CD14-positive monocyte (primary cell): ENCODE results near the gene FAM222B. TPM values are rescaled to one million over a fixed set of nuclear protein-coding genes. Genes with fewer than 3 reads are reported as not detected.

ENCODE experiments used
- DNase-seq, 3 donors: peaks; one replicate each; pipeline ENCODE4 v3.0.0-alpha.2; 2011 to 2022
- H2AFZ ChIP-seq: 2 replicates; pipeline ENCODE4 v1.6.0; 2012; ENCODE audit warnings: mild to moderate bottlenecking, low read depth, low read length, inconsistent platforms; ENCODE audit not compliant: insufficient read depth, poor library complexity, severe bottlenecking
- H3K27ac ChIP-seq, 2 donors: 1 replicate in 1 of 2; 2 replicates in 1 of 2; pipeline ENCODE4 v1.5.1; 2012 to 2013; ENCODE audit warnings: low read length in 2 of 2, control low read depth in 1 of 2, inconsistent platforms in 1 of 2, low read depth in 1 of 2, mild to moderate bottlenecking in 1 of 2
- H3K27me3 ChIP-seq, 2 donors: one replicate each; pipeline versions ENCODE4 v1.6.0 to v1.6.1; 2011 to 2013; ENCODE audit warnings: low read length in 2 of 2; ENCODE audit not compliant: control insufficient read depth in 2 of 2, insufficient read depth in 2 of 2
- H3K36me3 ChIP-seq, 2 donors: replicated peaks in 1 of 2; 1 replicate in 1 of 2; 2 replicates in 1 of 2; pipeline versions ENCODE4 v1.5.1 to v1.6.1; 2012 to 2013; ENCODE audit warnings: low read length in 2 of 2, control low read depth in 1 of 2, inconsistent platforms in 1 of 2, mild to moderate bottlenecking in 1 of 2; ENCODE audit not compliant: insufficient read depth in 2 of 2, control insufficient read depth in 1 of 2
- H3K4me1 ChIP-seq, 2 donors: 1 replicate in 1 of 2; 2 replicates in 1 of 2; pipeline versions ENCODE4 v1.5.1 to v1.6.1; 2012 to 2013; ENCODE audit warnings: low read length in 2 of 2, control low read depth in 1 of 2, inconsistent platforms in 1 of 2, mild to moderate bottlenecking in 1 of 2, moderate library complexity in 1 of 2; ENCODE audit not compliant: insufficient read depth in 2 of 2, control insufficient read depth in 1 of 2
- H3K4me2 ChIP-seq: replicated peaks from 2 replicates; pipeline ENCODE3; 2012; ENCODE audit warnings: low read length, moderate library complexity, mild to moderate bottlenecking; ENCODE audit not compliant: poor library complexity, severe bottlenecking; ENCODE audit errors: extremely low read depth
- H3K4me3 ChIP-seq, 3 experiments: fragments of 200-600 bp in 1 of 3; sonication (generic) in 1 of 3; replicated peaks in 1 of 3; 1 replicate in 2 of 3; 2 replicates in 1 of 3; pipeline ENCODE4 v1.5.1; 2011 to 2013; ENCODE audit warnings: low read length in 3 of 3, mild to moderate bottlenecking in 3 of 3, control low read depth in 2 of 3, low read depth in 2 of 3, inconsistent platforms in 1 of 3, moderate library complexity in 1 of 3
- H3K79me2 ChIP-seq: 2 replicates; pipeline ENCODE4 v1.6.0; 2012; ENCODE audit warnings: mild to moderate bottlenecking, control low read depth, inconsistent platforms, low read length, moderate library complexity; ENCODE audit not compliant: insufficient read depth
- H3K9ac ChIP-seq: 2 replicates; pipeline ENCODE4 v1.6.0; 2017; ENCODE audit warnings: low read length, mild to moderate bottlenecking; ENCODE audit not compliant: insufficient read depth, poor library complexity, severe bottlenecking
- H3K9me3 ChIP-seq, 2 donors: replicated peaks in 1 of 2; 1 replicate in 1 of 2; 2 replicates in 1 of 2; pipeline versions ENCODE4 v1.5.1 to v1.6.1; 2012 to 2013; ENCODE audit warnings: low read length in 2 of 2, control low read depth in 1 of 2; ENCODE audit not compliant: control insufficient read depth in 1 of 2, insufficient read depth in 1 of 2
- H4K20me1 ChIP-seq: 2 replicates; pipeline ENCODE4 v1.6.0; 2012; ENCODE audit warnings: mild to moderate bottlenecking, low read length, control low read depth, moderate library complexity; ENCODE audit not compliant: insufficient read depth
- H3K27ac Mint-ChIP-seq, 7 donors: one replicate each; pipeline ENCODE4 v1.8.0; 2020; ENCODE audit warnings: mild to moderate bottlenecking in 7 of 7, mixed read lengths in 7 of 7, moderate library complexity in 6 of 7, inconsistent platforms in 2 of 7
- H3K27me3 Mint-ChIP-seq, 3 donors: one replicate each; pipeline ENCODE4 v1.8.0; 2021 to 2022; ENCODE audit warnings: low read depth in 3 of 3, mild to moderate bottlenecking in 3 of 3, mixed read lengths in 3 of 3, moderate library complexity in 3 of 3, inconsistent platforms in 1 of 3
- H3K36me3 Mint-ChIP-seq, 2 donors: one replicate each; pipeline ENCODE4 v1.8.0; 2020; ENCODE audit warnings: mixed read lengths in 2 of 2, inconsistent platforms in 1 of 2, mild to moderate bottlenecking in 1 of 2
- H3K4me1 Mint-ChIP-seq: one replicate; pipeline ENCODE4 v1.8.0; 2020; ENCODE audit warnings: mild to moderate bottlenecking, mixed read lengths
- H3K4me3 Mint-ChIP-seq, 2 donors: one replicate each; pipeline ENCODE4 v1.8.0; 2020; ENCODE audit warnings: mild to moderate bottlenecking in 2 of 2, mixed read lengths in 2 of 2, moderate library complexity in 1 of 2
- H3K9me3 Mint-ChIP-seq, 7 donors: one replicate each; pipeline ENCODE4 v1.8.0; 2020 to 2022; ENCODE audit warnings: mixed read lengths in 7 of 7, mild to moderate bottlenecking in 6 of 7, moderate library complexity in 6 of 7, inconsistent platforms in 2 of 7
- CTCF ChIP-seq: fragments of 200-600 bp; IDR thresholded peaks from one replicate; pipeline ENCODE4 v1.8.0; 2022; ENCODE audit warnings: antibody characterized with exemption, mild to moderate bottlenecking
- WGBS: methylation state at CpG from one replicate; pipeline ENCODE4 v1.1.5; 2013; ENCODE audit warnings: missing lambda C conversion rate; ENCODE audit not compliant: insufficient coverage; 5-methylcytosine and 5-hydroxymethylcytosine counted together
- intact Hi-C, 2 donors: fragments of 100-400 bp; cut with micrococcal nuclease; formaldehyde crosslinking; loops; one replicate each; pipeline versions ENCODE4 v1.15.0 to v1.15.1; 2023
- polyA plus RNA-seq, 3 donors: library from polyadenylated mRNA; depleted of rRNA in 1 of 3; unstranded in 2 of 3; stranded (reverse) in 1 of 3; fragments of 300-500 nt in 2 of 3; fragments of >200 nt in 1 of 3; fragmentation: Illumina TruSeq in 2 of 3; gene quantifications; 1 replicate in 2 of 3; 2 replicates in 1 of 3; pipeline ENCODE4 v1.2.3, GENCODE V29; 2012 to 2021

The FAM222B gene
- polyA plus RNA-seq, 3 donors: 1.5 to 8.6 (median 1.9) TPM

- Histone ChIP-seq H3K4me1 (peaks cover 49% of the 10 kb centered on the region in 2 donors), H3K27me3 (peaks cover 4 to 15% of the 10 kb centered on the region in 2 donors), H3K4me3 (peak overlapping the region in 1 of 3 experiments; percentile 30), H3K9ac (no peak overlapping the region), H3K4me2 (peak overlapping the region; percentile 38), H3K79me2 (no peaks in the 10 kb centered on the region), H3K36me3 (no peaks in the 10 kb centered on the region), H2AFZ (no peak overlapping the region), H3K27ac (no peak overlapping the region), H4K20me1 (peaks cover 7% of the 10 kb centered on the region), H3K9me3 (no peaks in the 10 kb centered on the region)
- Mint-ChIP-seq H3K4me3 (peak overlapping the region in 1 of 2 donors; percentile 46), H3K27me3 (peaks cover 12 to 30% (median 22%) of the 10 kb centered on the region in 3 donors), H3K4me1 (peaks cover 31% of the 10 kb centered on the region), H3K9me3 (peaks cover 0 to 8% (median 0%) of the 10 kb centered on the region in 7 donors), H3K27ac (peak overlapping the region in 2 of 7 donors; percentile 21 to 77), H3K36me3 (peaks cover 10 to 12% of the 10 kb centered on the region in 2 donors)
- 60% methylated on average over 2 of the region's 10 CpGs for WGBS
- TF ChIP-seq CTCF: no peak
- no peak for DNase-seq
- intact Hi-C loops: loop anchor here (1.0 to 10.0 kb wide), 2 partner anchors 10 to 214 kb away; partner anchors contain the start of gene PHF12 (in 1 of the 2)
Measured at GRCh38 chr17:28740406-28741357, 101.9 kb downstream of the FAM222B start.

GRCh38 chr17:28738680-28739384, 103.8 kb downstream of the FAM222B start:
- intact Hi-C loops: no loop called here
- no peak for TF ChIP-seq CTCF
- Mint-ChIP-seq H3K27ac (peak overlapping the region in 1 of 7 donors; percentile 27), H3K4me3 (no peak overlapping the region), H3K9me3 (peaks cover 0 to 3% (median 0%) of the 10 kb centered on the region in 7 donors), H3K4me1 (peaks cover 22% of the 10 kb centered on the region), H3K36me3 (peaks cover 14 to 16% of the 10 kb centered on the region in 2 donors), H3K27me3 (peaks cover 6 to 21% (median 8%) of the 10 kb centered on the region in 3 donors)
- H3K27ac ChIP-seq: no peak overlapping the region
- no peak for DNase-seq
- no peaks in the 10 kb centered on the region for H3K9me3 ChIP-seq
- WGBS: 76% methylated on average over 6 of the region's 10 CpGs
- peaks cover 31 to 33% of the 10 kb centered on the region in 2 donors for H3K4me1 ChIP-seq
- no peak overlapping the region for H3K4me3 ChIP-seq
- H3K9ac ChIP-seq: no peak overlapping the region
- no peaks in the 10 kb centered on the region for H3K36me3 ChIP-seq
- H4K20me1 ChIP-seq: no peaks in the 10 kb centered on the region
- H2AFZ ChIP-seq: no peak overlapping the region
- H3K27me3 ChIP-seq: no peaks in the 10 kb centered on the region
- no peak overlapping the region for H3K4me2 ChIP-seq
- no peaks in the 10 kb centered on the region for H3K79me2 ChIP-seq
